HG02970 (cell line): ENCODE measurements around the gene TRDN.
"Not testable (repeated sequence)": the region's sequence is repeated elsewhere in the genome, so short reads cannot be mapped to it uniquely, and the experiment has no call there.

ENCODE experiments used
- ATAC-seq: cut with Tn5 transposase; IDR thresholded peaks from one replicate; pipeline ENCODE4 v1.9.1; 2021; ENCODE audit warnings: mild to moderate bottlenecking, moderate library complexity, moderate number of reproducible peaks; ENCODE audit not compliant: unreplicated experiment, low FRiP score

Gene TRDN

DNA sequence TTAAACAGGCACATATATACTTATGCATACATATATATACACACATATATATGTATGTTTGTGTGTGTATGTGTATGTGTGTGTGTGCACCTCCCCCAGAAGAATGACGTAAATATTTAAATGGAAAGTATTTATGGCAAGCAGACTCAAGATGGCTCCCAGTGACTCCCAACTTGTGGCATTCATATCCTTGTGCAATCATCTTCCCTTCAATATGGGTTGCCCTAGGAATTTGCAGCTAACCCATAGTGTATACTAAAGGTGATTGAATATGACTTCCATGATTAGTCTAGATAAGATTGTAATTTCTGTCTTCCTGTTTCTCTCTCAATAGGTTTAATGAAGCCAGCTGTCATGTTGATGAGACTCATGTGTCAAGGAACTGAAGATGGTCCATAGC is 127.6 kb downstream of the TRDN start:
- ATAC-seq: no peak

DNA sequence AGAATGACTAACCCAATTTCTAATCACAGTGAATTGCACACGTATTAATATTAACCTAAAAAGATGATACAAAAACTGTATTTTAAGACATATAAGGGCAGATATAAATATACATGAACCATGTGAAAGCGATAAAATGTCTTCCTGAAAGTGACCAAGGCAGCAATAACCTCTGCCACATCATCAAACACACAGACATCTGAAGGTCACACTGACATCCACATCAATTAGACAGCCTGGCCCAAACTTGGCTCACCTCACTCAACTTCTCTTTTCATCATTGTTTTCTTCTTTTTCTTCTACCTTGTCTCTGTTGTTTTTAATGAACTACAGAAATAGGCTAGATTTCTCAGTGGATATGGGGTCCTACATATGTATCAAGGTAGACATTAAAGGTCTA is 128.5 kb downstream of the TRDN start:
- ATAC-seq: no peak

GRCh38 chr6:123507582-123507981 is 129.2 kb downstream of the TRDN start:
- ATAC-seq: no peak

GRCh38 chr6:123503619-123504018 is 133.1 kb downstream of the TRDN start:
- ATAC-seq: no peak

DNA sequence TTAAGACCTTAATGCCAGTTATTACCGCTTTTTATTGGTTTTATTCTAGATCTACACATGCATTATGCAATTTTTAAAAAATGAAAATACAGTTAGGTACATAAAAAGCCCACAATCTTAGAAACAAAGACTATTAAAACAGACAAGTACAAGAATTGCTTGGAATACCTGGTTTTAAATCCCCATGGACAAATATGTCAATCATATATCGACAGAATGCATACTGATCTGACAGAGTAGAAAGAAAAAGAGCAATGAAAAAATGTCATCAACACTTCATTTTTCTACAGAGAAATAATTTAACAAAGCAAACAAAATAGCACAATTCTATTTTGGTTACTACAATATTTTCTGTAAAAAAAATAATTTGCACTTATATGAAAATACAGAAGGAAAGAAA is 139.7 kb downstream of the TRDN start:
- ATAC-seq: no peak

- no peak for ATAC-seq
These were observed 147.2 kb downstream of the TRDN start for GRCh38 chr6:123489589-123489988.

GRCh38 chr6:123480986-123481385 is 155.8 kb downstream of the TRDN start:
- ATAC-seq: no peak

GRCh38 chr6:123472025-123472702 is 164.6 kb downstream of the TRDN start:
- ATAC-seq: not testable (repeated sequence)

GRCh38 chr6:123467392-123467791 is 169.4 kb downstream of the TRDN start:
- ATAC-seq: no peak

DNA sequence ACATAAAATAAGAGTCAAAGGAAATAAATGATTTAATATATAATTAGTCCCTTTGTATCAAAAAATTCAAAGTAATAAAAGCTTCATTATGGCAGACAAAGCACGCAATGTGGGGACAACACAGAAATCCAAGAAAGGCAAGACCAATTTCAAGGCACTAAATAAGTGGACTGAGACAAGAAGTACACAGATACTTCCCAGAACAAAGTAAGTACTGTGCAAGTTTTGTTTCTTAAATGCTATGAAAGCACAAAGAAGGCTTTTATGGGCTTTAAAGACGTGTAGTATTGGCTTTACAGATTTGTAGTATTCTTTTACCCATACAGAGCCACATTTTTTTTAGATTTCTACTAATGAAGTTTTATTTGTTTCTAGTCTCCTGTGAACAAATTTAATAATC is 174.6 kb downstream of the TRDN start:
- no peak for ATAC-seq

- no peak for ATAC-seq
These were observed 178.5 kb downstream of the TRDN start for GRCh38 chr6:123458218-123458617.

DNA sequence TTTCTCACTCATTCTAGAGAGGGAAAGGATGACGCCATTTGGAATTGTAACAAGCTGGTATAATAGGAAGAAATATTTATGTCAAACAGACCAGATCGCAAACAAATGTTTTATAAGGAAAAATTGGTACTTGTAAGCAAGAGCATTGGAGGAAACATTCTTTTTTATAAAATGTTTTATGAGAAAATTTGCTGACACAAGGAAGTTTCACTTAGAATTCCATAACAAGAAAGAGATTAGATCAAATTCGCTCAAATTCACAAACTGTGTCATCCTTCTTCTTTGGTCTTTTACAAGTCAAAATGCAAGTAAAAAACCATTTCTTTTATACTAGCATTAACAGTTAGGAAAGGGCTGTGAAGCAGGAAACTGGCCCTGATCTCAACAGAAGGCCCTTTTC is 179.9 kb downstream of the TRDN start:
- ATAC-seq: no peak

GRCh38 chr6:123454448-123454847 is 182.3 kb downstream of the TRDN start:
- ATAC-seq: no peak

DNA sequence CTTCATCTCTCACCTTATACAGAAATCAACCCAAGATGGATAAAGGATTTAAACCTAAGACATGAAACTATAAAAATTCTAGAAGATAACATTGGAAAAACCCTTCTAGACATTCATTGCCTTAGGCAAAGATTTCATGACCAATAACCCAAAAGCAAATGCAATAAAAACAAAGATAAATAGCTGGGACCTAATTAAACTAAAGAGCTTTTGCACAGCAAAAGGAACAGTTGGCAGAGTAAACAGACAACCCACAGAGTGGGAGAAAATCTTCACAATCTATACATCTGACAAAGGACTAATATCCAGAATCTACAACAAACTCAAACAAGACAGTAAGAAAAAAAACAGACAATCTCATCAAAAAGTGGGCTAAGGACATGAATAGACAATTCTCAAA is 183.7 kb downstream of the TRDN start:
- not testable (repeated sequence) for ATAC-seq

- no peak for ATAC-seq
These were observed 188.4 kb downstream of the TRDN start for GRCh38 chr6:123448306-123448884.

- no peak for ATAC-seq
These were observed 189.3 kb downstream of the TRDN start for GRCh38 chr6:123447315-123447937.

DNA sequence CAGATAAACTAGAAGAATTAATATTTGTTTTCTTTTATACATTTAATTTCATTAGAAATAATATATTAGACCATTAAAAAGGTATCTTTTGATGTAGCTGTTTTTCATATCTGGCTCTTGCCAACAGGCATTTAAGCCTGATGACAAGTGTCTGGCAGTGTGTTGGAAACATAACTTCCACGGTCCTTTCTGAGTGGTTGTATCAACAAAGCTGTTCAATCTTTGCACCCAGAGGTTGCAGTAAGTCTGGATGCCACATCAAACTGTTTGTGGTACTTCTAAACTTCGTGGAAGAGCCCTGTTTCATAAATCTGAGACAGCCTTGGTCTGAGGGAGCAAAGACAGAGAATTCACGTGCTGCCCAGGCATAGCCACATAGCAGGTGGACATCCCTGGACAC is 197.4 kb downstream of the TRDN start:
- ATAC-seq: no peak

GRCh38 chr6:123434186-123434585 is 202.6 kb downstream of the TRDN start:
- no peak for ATAC-seq

- no peak for ATAC-seq
These were observed 205.8 kb downstream of the TRDN start for GRCh38 chr6:123430970-123431369.

- ATAC-seq: no peak
These were observed 209.7 kb downstream of the TRDN start for GRCh38 chr6:123427008-123427407.

- no peak for ATAC-seq
These were observed 213.6 kb downstream of the TRDN start for GRCh38 chr6:123423130-123423529.

GRCh38 chr6:123420512-123420911 is 216.2 kb downstream of the TRDN start:
- no peak for ATAC-seq
